HG02870 (cell line): ENCODE data around the gene NEU3.

ENCODE experiments used
- ATAC-seq: cut with Tn5 transposase; IDR thresholded peaks from one replicate; pipeline ENCODE4 v1.9.1; 2021; ENCODE audit warnings: mild to moderate bottlenecking, moderate library complexity; ENCODE audit not compliant: unreplicated experiment

The NEU3 gene

GRCh38 chr11:75056814-75057213 lies 68.1 kb downstream of the NEU3 start:
- no peak for ATAC-seq

- no peak for ATAC-seq
Measured at GRCh38 chr11:75059299-75059698, 70.6 kb downstream of the NEU3 start.

- no peak for ATAC-seq
Measured at GRCh38 chr11:75063741-75064314, 75.1 kb downstream of the NEU3 start.

GRCh38 chr11:75066061-75066460 lies 77.3 kb downstream of the NEU3 start:
- no peak for ATAC-seq
